AG09319 (cell line): ENCODE measurements around the gene STK4.

ENCODE experiments used
- DNase-seq: peaks from one replicate; pipeline ENCODE4 v3.0.0-alpha.2; 2010; ENCODE audit warnings: low read depth; ENCODE audit errors: extremely low read depth
- CTCF ChIP-seq: IDR thresholded peaks from 2 replicates; pipeline ENCODE4 v1.5.1; 2011; ENCODE audit warnings: low read depth, mild to moderate bottlenecking, inconsistent platforms, low read length, moderate library complexity

Gene STK4

GRCh38 chr20:45064812-45065211 is 98.5 kb downstream of the STK4 start:
- DNase-seq, result no peak
- no peak for TF ChIP-seq CTCF

GRCh38 chr20:45066372-45066771 is 100.1 kb downstream of the STK4 start:
- no peak for DNase-seq
- no peak for TF ChIP-seq CTCF

- TF ChIP-seq CTCF, result no peak
- no peak for DNase-seq
Measured at GRCh38 chr20:45067087-45067486, 100.8 kb downstream of the STK4 start.

GRCh38 chr20:45067558-45067957 is 101.2 kb downstream of the STK4 start:
- no peak for TF ChIP-seq CTCF
- no peak for DNase-seq

GRCh38 chr20:45069261-45069660 is 102.9 kb downstream of the STK4 start:
- TF ChIP-seq CTCF, result no peak

GRCh38 chr20:45070932-45071632 is 104.8 kb downstream of the STK4 start:
- DNase-seq, result no peak
- no peak for TF ChIP-seq CTCF

More at GRCh38 chr20:45069261-45069660, 102.9 kb downstream of the STK4 start:
- no peak for DNase-seq

- TF ChIP-seq CTCF, result no peak
- DNase-seq, result no peak
Measured at GRCh38 chr20:45072066-45072465, 105.8 kb downstream of the STK4 start.
